Measurements from ENCODE around the gene ENG.
"Not testable (repeated sequence)": the region's sequence is repeated elsewhere in the genome, so short reads cannot be mapped to it uniquely, and the experiment has no call there.

Gene ENG

GRCh38 chr9:127854184-127854806 is at the start of gene ENG:
Gene ENG, minus strand, starts transcription at chr9:127854658. Its CDS starts 303 bp downstream, at chr9:127854355.
- H3K4me3 ChIP-seq (ENCODE audit: low read depth, low read length), result no peak within 1 kb of the TSS

- no peak overlapping the region for H3K4me3 ChIP-seq (ENCODE audit: low read depth, low read length)
Observed at GRCh38 chr9:127903557-127904475, 49.4 kb upstream of the ENG start.

DNA sequence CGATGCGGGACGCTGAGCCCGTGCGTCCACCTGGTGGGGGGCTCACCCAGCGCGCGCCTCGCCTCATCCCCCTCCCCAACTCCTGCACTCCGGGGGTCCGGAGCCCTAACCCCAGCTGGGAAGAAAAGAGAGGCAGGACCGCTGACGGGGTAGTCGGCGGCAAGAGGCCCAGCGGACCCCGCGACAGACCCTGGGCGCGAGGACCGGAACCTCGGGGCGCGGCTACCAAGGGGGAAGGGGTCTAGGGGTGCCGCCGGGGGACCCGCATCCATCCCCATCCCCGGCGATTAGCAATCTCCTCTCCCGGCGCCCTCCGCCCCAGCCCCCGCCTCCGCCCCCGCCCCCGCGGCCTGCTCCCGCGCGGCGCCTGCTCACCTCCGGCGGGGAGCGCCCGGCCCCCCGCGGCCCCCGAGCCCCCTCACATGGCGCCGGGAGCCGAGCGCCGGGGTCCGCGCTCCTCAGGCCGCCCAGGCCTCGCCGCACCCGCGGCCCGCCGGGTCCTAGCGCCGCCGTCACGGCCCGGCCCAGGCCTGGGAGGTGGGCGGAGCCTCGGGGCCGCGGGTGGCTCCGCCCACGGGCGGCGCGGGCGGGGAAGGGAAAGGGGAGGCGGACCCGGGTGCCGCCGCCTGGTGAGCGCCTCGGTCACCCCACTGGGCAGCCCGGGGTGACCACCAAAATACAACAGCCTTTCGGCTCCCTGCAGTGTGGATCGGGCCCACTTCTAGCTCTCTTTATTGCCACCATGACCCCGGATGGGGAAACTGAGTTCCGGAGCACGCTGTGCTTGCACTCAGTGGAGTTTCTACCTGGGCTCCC is 44.9 kb upstream of the ENG start, which contains the start of gene ST6GALNAC6:
Gene ST6GALNAC6, minus strand, starts transcription at position 476 of the 816 bp plus-strand sequence. CDS start 1,622 bp downstream, outside the sequence.
- H3K4me3 ChIP-seq (ENCODE audit: low read depth, low read length), result peak within 1 kb of the TSS; percentile 67

DNA sequence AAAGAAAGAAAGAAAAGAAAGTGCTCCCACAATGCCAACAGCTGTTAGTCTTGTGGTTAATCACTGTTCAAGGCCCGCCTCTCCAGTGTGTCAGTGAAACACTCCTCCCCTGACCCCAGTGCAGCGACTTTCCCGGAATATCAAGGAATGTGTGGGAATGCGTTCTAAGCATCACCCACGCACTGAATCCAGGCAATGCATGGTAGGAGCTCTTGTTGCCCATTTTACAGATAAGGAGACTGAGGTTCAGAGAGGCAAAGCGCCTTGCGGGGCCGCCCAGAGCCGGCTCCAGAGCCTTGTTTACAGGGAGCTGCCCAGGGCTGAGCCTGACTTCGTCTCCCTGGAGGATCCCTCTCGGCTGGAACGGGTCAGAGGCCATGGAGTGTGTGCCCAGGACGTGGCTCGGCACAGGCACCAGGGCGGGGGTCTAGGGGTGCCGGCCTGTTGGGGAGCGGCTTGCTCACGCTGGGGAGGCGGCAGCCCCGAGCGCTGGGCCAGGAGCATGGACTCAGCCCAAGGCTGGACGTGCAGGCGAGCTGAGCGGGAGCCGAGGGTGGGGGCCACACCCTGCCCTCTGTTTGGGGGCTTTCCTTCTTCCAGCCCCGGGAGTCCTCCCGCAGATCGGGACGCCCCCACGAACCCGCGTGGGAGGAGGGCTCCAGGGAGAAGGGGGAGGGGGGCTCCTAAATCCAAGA is 44.1 kb upstream of the ENG start:
- H3K4me3 ChIP-seq (ENCODE audit: low read depth, low read length), result peak overlapping the region; percentile 67

GRCh38 chr9:127897193-127897692 is 42.8 kb upstream of the ENG start:
- H3K4me3 ChIP-seq (ENCODE audit: low read depth, low read length), result no peak overlapping the region

DNA sequence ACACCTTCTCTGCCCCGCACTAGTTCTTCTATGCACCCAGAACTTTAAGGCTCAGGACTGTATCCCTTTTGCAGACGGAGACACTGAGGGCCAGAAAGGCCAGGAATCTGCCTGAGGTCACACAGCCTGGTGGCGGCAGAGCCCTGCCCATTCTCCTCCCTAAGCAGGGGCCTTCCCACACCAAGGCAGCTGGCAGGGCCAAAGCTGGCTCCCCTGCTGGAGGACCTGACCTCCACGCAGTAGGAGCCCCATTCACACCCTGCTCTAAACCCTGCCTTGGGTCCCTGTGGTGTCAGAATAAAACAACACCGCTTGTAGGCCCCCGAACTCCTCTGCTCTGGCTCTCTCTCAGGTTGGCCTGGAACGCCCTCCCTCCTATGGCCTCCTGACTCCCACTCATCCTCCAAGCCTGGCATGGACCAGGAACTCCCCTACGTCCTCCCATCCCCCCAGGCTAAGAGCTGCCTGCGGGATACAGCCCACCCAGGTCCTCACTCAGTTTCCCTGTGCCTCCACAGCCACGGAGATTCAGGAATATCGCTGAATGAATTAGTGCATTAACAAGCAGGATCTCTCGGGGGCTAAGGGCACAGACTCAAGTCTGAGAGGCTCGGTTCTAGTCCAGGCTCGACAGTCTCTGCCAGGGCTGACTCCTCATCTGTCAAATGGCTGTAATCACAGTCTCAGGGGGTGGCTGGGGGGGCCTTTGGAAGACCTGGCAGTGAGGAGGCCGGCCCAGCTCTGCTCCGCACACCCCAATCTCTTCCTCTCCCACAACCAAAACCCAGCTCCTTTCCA is 42.1 kb upstream of the ENG start:
- H3K4me3 ChIP-seq (ENCODE audit: low read depth, low read length), result no peak overlapping the region

GRCh38 chr9:127895811-127896210 is 41.4 kb upstream of the ENG start:
- H3K4me3 ChIP-seq (ENCODE audit: low read depth, low read length), result no peak overlapping the region

DNA sequence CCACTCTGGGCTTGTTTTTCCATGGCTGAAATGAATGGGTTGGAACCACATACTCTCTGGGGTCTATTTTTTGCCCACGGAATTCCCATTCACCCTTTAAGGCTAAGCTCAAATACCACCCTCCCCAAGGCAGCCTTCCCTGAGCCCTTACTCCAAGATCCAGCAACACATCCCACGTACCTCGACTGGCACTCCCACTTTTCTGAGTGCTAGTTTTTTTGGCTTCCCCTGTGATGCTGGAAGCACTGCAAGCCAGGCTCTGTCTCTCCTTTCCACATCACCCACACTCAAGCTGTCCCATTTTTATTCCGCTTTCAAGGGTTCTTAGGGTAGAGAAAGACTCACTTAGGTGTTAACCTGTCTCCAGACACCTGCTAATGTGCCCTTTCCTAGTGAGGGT is 38.9 kb upstream of the ENG start:
- H3K4me3 ChIP-seq (ENCODE audit: low read depth, low read length), result no peak overlapping the region

DNA sequence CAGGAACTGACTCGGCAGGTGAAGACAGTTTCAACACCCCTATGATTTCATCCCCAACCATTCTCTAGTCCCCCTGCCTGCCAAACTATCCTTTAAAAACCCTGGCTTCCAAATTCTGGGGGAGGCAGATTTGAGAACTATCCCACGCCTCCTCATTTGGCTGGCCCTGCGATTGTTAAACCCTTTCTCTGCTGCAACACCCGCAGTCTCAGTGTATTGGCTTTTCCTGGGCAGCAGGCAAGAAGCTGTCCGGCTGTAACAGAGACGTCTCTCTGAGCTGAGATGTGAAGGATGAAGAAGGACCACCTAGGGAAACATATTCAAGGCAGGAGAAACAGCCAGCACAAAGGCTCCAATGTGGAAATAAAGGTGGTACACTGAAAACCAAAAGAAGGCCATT is 38.4 kb upstream of the ENG start:
- no peak overlapping the region for H3K4me3 ChIP-seq (ENCODE audit: low read depth, low read length)

- H3K4me3 ChIP-seq (ENCODE audit: low read depth, low read length), result no peak overlapping the region
Observed at GRCh38 chr9:127890053-127890452, 35.6 kb upstream of the ENG start.

GRCh38 chr9:127887792-127888191 is 33.3 kb upstream of the ENG start:
- H3K4me3 ChIP-seq (ENCODE audit: low read depth, low read length), result no peak overlapping the region

- no peak overlapping the region for H3K4me3 ChIP-seq (ENCODE audit: low read depth, low read length)
Observed at GRCh38 chr9:127886401-127886972, 32.0 kb upstream of the ENG start.

- no peak overlapping the region for H3K4me3 ChIP-seq (ENCODE audit: low read depth, low read length)
Observed at GRCh38 chr9:127885508-127886281, 31.2 kb upstream of the ENG start.

- H3K4me3 ChIP-seq (ENCODE audit: low read depth, low read length), result no peak overlapping the region
Observed at GRCh38 chr9:127884976-127885490, 30.6 kb upstream of the ENG start.

- H3K4me3 ChIP-seq (ENCODE audit: low read depth, low read length), result no peak overlapping the region
Observed at GRCh38 chr9:127884427-127884911, 30.0 kb upstream of the ENG start.

GRCh38 chr9:127883959-127884358 is 29.5 kb upstream of the ENG start:
- no peak overlapping the region for H3K4me3 ChIP-seq (ENCODE audit: low read depth, low read length)

- H3K4me3 ChIP-seq (ENCODE audit: low read depth, low read length), result not testable (repeated sequence)
Observed at GRCh38 chr9:127881715-127882114, 27.3 kb upstream of the ENG start.

GRCh38 chr9:127880143-127880542 is 25.7 kb upstream of the ENG start:
- no peak overlapping the region for H3K4me3 ChIP-seq (ENCODE audit: low read depth, low read length)
